Measurements from ENCODE around the gene GFOD1.
A peak's percentile ranks its signal among the peaks of the same experiment; 100 is the strongest.

The GFOD1 gene

GRCh38 chr6:13359287-13359686, 128.1 kb downstream of the GFOD1 start:
- H2AK5ac ChIP-seq (ENCODE audit: low read depth, low read length) = no peak overlapping the region
- peaks cover 8 to 15% of the 10 kb centered on the region in 2 donors for H3K4me1 ChIP-seq (ENCODE audit: control insufficient read depth in 2 of 2, insufficient read depth in 1 of 2, low read depth in 1 of 2, low read length in 2 of 2)
- no peak overlapping the region for H3K23ac ChIP-seq (ENCODE audit: low read depth, low read length, poor library complexity)
- no peak overlapping the region for H3K4me2 ChIP-seq (ENCODE audit: insufficient read depth, low read length, poor library complexity, severe bottlenecking)
- H2BK12ac ChIP-seq (ENCODE audit: low read length) = no peak overlapping the region
- H3K36me3 ChIP-seq (replicated peaks in 1 of 2; ENCODE audit: control insufficient read depth in 2 of 2, insufficient read depth in 2 of 2, low read length in 2 of 2) = no peaks in the 10 kb centered on the region
- no peak overlapping the region for H4K8ac ChIP-seq (ENCODE audit: low read depth, low read length)
- no peak overlapping the region for H3K9ac ChIP-seq (ENCODE audit: low read depth, low read length, poor library complexity)
- H3K14ac ChIP-seq (ENCODE audit: low read length) = no peak overlapping the region
- H3K18ac ChIP-seq (ENCODE audit: low read length) = no peak overlapping the region
- no peak overlapping the region for H2AFZ ChIP-seq (ENCODE audit: low read length)
- no peak overlapping the region for H3K27ac ChIP-seq (replicated peaks; ENCODE audit: low read length)
- WGBS, 2 donors (ENCODE audit: extremely low coverage in 2 of 2, insufficient read length in 2 of 2, insufficient replicate concordance in 1 of 2) = no CpG with 5 or more reads among the region's 6 CpGs
- no peaks in the 10 kb centered on the region for H3K27me3 ChIP-seq (ENCODE audit: control insufficient read depth in 3 of 3, insufficient read depth in 3 of 3, low read depth in 1 of 3, low read length in 3 of 3)
- no peak overlapping the region for H4K91ac ChIP-seq (ENCODE audit: low read depth, low read length, poor library complexity)
- H2BK5ac ChIP-seq (ENCODE audit: low read length) = no peak overlapping the region
- no peak for DNase-seq (ENCODE audit: low spot score)
- H3K4ac ChIP-seq (ENCODE audit: low read length) = no peak overlapping the region
- H2BK15ac ChIP-seq (ENCODE audit: low read length) = no peak overlapping the region
- no peak overlapping the region for H2BK120ac ChIP-seq (ENCODE audit: low read depth, low read length)
- H3K79me1 ChIP-seq (ENCODE audit: low read depth, low read length) = no peaks in the 10 kb centered on the region
- no peaks in the 10 kb centered on the region for H3K9me3 ChIP-seq (replicated peaks in 1 of 2; ENCODE audit: control insufficient read depth in 2 of 2, insufficient read depth in 1 of 2, low read depth in 1 of 2, low read length in 2 of 2)
- no peak overlapping the region for H3K4me3 ChIP-seq (ENCODE audit: low read length in 2 of 2)

GRCh38 chr6:13358511-13358910, 128.9 kb downstream of the GFOD1 start:
- Histone ChIP-seq H2AK5ac (ENCODE audit: low read depth, low read length) (no peak overlapping the region), H3K9ac (ENCODE audit: low read depth, low read length, poor library complexity) (no peak overlapping the region), H3K4me2 (ENCODE audit: insufficient read depth, low read length, poor library complexity, severe bottlenecking) (no peak overlapping the region), H2BK12ac (ENCODE audit: low read length) (no peak overlapping the region), H4K91ac (ENCODE audit: low read depth, low read length, poor library complexity) (no peak overlapping the region), H3K14ac (ENCODE audit: low read length) (no peak overlapping the region), H3K23ac (ENCODE audit: low read depth, low read length, poor library complexity) (no peak overlapping the region), H3K18ac (ENCODE audit: low read length) (no peak overlapping the region), H4K8ac (ENCODE audit: low read depth, low read length) (no peak overlapping the region), H3K4me3 (ENCODE audit: low read length in 2 of 2) (no peak overlapping the region), H3K27ac (replicated peaks; ENCODE audit: low read length) (no peak overlapping the region), H2BK120ac (ENCODE audit: low read depth, low read length) (no peak overlapping the region), H3K4me1 (ENCODE audit: control insufficient read depth in 2 of 2, insufficient read depth in 1 of 2, low read depth in 1 of 2, low read length in 2 of 2) (peaks cover 8 to 14% of the 10 kb centered on the region in 2 donors), H2AFZ (ENCODE audit: low read length) (peak overlapping the region; percentile 8), H2BK15ac (ENCODE audit: low read length) (no peak overlapping the region), H3K27me3 (ENCODE audit: control insufficient read depth in 3 of 3, insufficient read depth in 3 of 3, low read depth in 1 of 3, low read length in 3 of 3) (no peaks in the 10 kb centered on the region), H3K79me1 (ENCODE audit: low read depth, low read length) (no peaks in the 10 kb centered on the region), H3K4ac (ENCODE audit: low read length) (no peak overlapping the region), H3K36me3 (replicated peaks in 1 of 2; ENCODE audit: control insufficient read depth in 2 of 2, insufficient read depth in 2 of 2, low read length in 2 of 2) (no peaks in the 10 kb centered on the region), H3K9me3 (replicated peaks in 1 of 2; ENCODE audit: control insufficient read depth in 2 of 2, insufficient read depth in 1 of 2, low read depth in 1 of 2, low read length in 2 of 2) (no peaks in the 10 kb centered on the region), H2BK5ac (ENCODE audit: low read length) (no peak overlapping the region)
- no CpG with 5 or more reads among the region's 2 CpGs for WGBS, 2 donors (ENCODE audit: extremely low coverage in 2 of 2, insufficient read length in 2 of 2, insufficient replicate concordance in 1 of 2)
- no peak for DNase-seq (ENCODE audit: low spot score)

- no peak overlapping the region for H3K4ac ChIP-seq (ENCODE audit: low read length)
- H3K27me3 ChIP-seq (ENCODE audit: control insufficient read depth in 3 of 3, insufficient read depth in 3 of 3, low read depth in 1 of 3, low read length in 3 of 3) = no peaks in the 10 kb centered on the region
- H3K4me1 ChIP-seq (ENCODE audit: control insufficient read depth in 2 of 2, insufficient read depth in 1 of 2, low read depth in 1 of 2, low read length in 2 of 2) = peaks cover 8 to 9% of the 10 kb centered on the region in 2 donors
- H2BK12ac ChIP-seq (ENCODE audit: low read length) = no peak overlapping the region
- H3K4me3 ChIP-seq (ENCODE audit: low read length in 2 of 2) = no peak overlapping the region
- H3K9me3 ChIP-seq (replicated peaks in 1 of 2; ENCODE audit: control insufficient read depth in 2 of 2, insufficient read depth in 1 of 2, low read depth in 1 of 2, low read length in 2 of 2) = no peaks in the 10 kb centered on the region
- no peak overlapping the region for H2AK5ac ChIP-seq (ENCODE audit: low read depth, low read length)
- no peak overlapping the region for H3K9ac ChIP-seq (ENCODE audit: low read depth, low read length, poor library complexity)
- no peaks in the 10 kb centered on the region for H3K36me3 ChIP-seq (replicated peaks in 1 of 2; ENCODE audit: control insufficient read depth in 2 of 2, insufficient read depth in 2 of 2, low read length in 2 of 2)
- DNase-seq (ENCODE audit: low spot score) = no peak
- no CpG with 5 or more reads among the region's 14 CpGs for WGBS, 2 donors (ENCODE audit: extremely low coverage in 2 of 2, insufficient read length in 2 of 2, insufficient replicate concordance in 1 of 2)
- no peak overlapping the region for H2BK120ac ChIP-seq (ENCODE audit: low read depth, low read length)
- H2BK15ac ChIP-seq (ENCODE audit: low read length) = no peak overlapping the region
- no peak overlapping the region for H3K23ac ChIP-seq (ENCODE audit: low read depth, low read length, poor library complexity)
- no peak overlapping the region for H3K27ac ChIP-seq (replicated peaks; ENCODE audit: low read length)
- H3K79me1 ChIP-seq (ENCODE audit: low read depth, low read length) = no peaks in the 10 kb centered on the region
- no peak overlapping the region for H3K4me2 ChIP-seq (ENCODE audit: insufficient read depth, low read length, poor library complexity, severe bottlenecking)
- no peak overlapping the region for H4K8ac ChIP-seq (ENCODE audit: low read depth, low read length)
- no peak overlapping the region for H2BK5ac ChIP-seq (ENCODE audit: low read length)
- peak overlapping the region; percentile 62 for H2AFZ ChIP-seq (ENCODE audit: low read length)
- no peak overlapping the region for H3K18ac ChIP-seq (ENCODE audit: low read length)
- H3K14ac ChIP-seq (ENCODE audit: low read length) = no peak overlapping the region
- no peak overlapping the region for H4K91ac ChIP-seq (ENCODE audit: low read depth, low read length, poor library complexity)
Measured at GRCh38 chr6:13357551-13358075, 129.8 kb downstream of the GFOD1 start.

- Histone ChIP-seq H3K4me3 (ENCODE audit: low read length in 2 of 2) (no peak overlapping the region), H3K27ac (replicated peaks; ENCODE audit: low read length) (no peak overlapping the region), H2AK5ac (ENCODE audit: low read depth, low read length) (no peak overlapping the region)
Measured at GRCh38 chr6:13355999-13356785, 131.2 kb downstream of the GFOD1 start.

More at GRCh38 chr6:13355999-13356785, 131.2 kb downstream of the GFOD1 start:
- Histone ChIP-seq H3K36me3 (replicated peaks in 1 of 2; ENCODE audit: control insufficient read depth in 2 of 2, insufficient read depth in 2 of 2, low read length in 2 of 2) (no peaks in the 10 kb centered on the region), H2BK5ac (ENCODE audit: low read length) (no peak overlapping the region), H3K23ac (ENCODE audit: low read depth, low read length, poor library complexity) (no peak overlapping the region), H3K9ac (ENCODE audit: low read depth, low read length, poor library complexity) (no peak overlapping the region), H3K4me2 (ENCODE audit: insufficient read depth, low read length, poor library complexity, severe bottlenecking) (no peak overlapping the region), H3K4ac (ENCODE audit: low read length) (no peak overlapping the region), H3K27me3 (ENCODE audit: control insufficient read depth in 3 of 3, insufficient read depth in 3 of 3, low read depth in 1 of 3, low read length in 3 of 3) (no peaks in the 10 kb centered on the region), H2AFZ (ENCODE audit: low read length) (no peak overlapping the region), H4K8ac (ENCODE audit: low read depth, low read length) (no peak overlapping the region), H2BK12ac (ENCODE audit: low read length) (no peak overlapping the region), H3K79me1 (ENCODE audit: low read depth, low read length) (no peaks in the 10 kb centered on the region), H2BK15ac (ENCODE audit: low read length) (no peak overlapping the region), H3K18ac (ENCODE audit: low read length) (no peak overlapping the region), H4K91ac (ENCODE audit: low read depth, low read length, poor library complexity) (no peak overlapping the region), H3K4me1 (ENCODE audit: control insufficient read depth in 2 of 2, insufficient read depth in 1 of 2, low read depth in 1 of 2, low read length in 2 of 2) (peaks cover 8 to 9% of the 10 kb centered on the region in 2 donors), H3K14ac (ENCODE audit: low read length) (no peak overlapping the region), H2BK120ac (ENCODE audit: low read depth, low read length) (no peak overlapping the region), H3K9me3 (replicated peaks in 1 of 2; ENCODE audit: control insufficient read depth in 2 of 2, insufficient read depth in 1 of 2, low read depth in 1 of 2, low read length in 2 of 2) (no peaks in the 10 kb centered on the region)
- no CpG with 5 or more reads among the region's 6 CpGs for WGBS, 2 donors (ENCODE audit: extremely low coverage in 2 of 2, insufficient read length in 2 of 2, insufficient replicate concordance in 1 of 2)
- DNase-seq (ENCODE audit: low spot score) = no peak

All from neuronal stem cell (in vitro differentiated cells).